Measurements from ENCODE around the gene SOX14.

The SOX14 gene

DNA sequence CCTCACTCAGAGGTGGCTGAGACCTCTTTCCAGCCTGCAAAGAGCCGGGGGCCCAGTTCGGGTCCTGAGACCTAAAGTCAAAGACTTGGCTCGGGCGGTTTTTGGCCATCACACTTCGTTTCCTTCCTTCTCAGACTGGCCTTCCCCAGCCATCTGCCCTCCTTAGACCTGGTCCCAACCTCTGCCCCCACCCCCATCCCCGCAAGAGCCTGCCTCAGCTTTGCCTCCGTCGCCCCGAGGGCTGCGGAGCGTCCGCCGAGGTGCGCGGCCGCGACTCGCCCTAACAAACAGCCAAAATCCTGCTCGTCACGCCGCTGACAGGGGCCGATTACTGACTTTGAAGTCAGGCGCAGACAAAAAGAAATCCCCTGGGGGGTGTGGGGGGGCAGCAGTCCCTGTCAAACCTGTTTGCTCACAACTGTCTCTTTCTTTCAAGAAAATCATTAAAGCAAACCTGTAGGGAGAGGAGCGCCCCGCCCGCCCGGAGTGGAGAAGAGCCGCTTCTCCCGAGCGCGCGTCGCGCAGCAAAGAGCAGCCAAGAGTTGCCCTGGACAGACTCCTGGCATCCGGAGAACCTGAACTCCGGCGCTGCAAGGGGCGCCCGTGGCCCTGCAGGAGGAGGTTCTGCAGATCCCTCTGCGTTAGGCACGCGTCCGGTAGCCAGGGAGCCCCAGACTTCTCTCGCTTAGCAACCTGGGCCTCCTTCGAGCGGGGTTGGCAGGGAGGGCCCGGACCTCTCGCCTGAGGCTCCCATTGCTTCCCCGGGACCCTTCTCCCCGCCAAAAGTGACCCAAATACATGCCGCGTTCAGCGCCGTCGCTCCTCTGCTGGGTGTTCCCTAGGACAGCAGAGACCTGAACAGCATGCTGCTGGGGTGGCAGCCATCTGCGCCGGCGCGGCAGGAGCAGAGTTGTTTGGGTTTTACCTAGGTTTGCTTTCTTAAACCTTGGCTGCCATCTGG lies 4.5 kb downstream of the SOX14 start:
- DNase-seq, result no peak

DNA sequence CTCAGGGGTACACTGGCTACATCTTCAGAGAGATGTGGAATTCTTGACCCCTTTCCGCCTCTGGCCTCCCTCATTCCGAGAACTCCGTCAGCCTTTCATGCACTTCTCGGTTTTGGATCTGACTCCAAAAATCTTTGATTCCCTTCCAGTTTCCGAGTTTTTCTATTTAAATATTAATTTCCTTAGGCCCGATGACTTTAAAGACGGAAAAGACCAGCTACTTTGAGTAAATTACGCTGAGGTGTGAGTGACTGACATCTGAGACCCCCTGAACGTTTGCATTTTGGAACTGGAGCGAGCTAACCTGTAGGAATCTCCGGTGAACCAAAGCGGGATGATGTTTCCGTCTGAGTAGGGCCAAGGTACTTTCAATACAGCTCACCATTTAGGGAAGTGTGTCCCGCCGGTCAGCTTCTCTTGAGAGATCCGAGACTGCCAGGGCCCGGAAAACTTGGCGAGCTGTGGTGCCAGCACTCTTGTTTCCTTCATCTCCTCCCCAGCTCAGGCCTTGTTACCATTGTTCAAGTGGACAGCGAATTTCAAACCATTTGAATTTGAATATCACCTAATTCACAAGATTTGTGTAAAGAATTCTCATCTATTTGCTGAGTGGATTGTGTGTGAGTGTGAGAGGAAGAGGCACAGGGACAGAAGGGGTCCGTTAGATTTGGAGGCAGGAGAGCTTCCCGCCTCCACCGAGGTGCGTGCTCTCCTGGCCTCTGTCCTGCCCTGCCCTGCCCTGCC lies 5.4 kb downstream of the SOX14 start:
- no peak for DNase-seq

DNA sequence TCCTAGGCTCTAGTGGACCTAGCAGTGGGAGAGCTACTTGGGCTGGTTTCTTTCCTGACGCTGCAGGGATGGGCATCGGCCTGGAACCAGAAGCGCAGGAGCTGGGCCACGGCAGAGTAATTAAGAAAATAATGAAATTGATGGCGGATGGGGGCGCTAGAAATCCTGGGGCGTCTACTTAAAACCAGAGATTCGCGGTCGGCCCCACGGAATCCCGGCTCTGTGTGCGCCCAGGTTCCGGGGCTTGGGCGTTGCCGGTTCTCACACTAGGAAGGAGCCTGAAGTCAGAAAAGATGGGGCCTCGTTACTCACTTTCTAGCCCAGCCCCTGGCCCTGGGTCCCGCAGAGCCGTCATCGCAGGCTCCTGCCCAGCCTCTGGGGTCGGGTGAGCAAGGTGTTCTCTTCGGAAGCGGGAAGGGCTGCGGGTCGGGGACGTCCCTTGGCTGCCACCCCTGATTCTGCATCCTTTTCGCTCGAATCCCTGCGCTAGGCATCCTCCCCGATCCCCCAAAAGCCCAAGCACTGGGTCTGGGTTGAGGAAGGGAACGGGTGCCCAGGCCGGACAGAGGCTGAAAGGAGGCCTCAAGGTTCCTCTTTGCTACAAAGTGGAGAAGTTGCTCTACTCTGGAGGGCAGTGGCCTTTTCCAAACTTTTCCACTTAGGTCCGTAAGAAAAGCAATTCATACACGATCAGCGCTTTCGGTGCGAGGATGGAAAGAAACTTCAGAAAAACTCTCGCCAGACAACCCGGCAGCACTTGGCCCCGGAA lies 6.1 kb downstream of the SOX14 start:
- DNase-seq, result no peak

- DNase-seq, result no peak
These were observed 6.8 kb downstream of the SOX14 start for GRCh38 chr3:137770835-137771399.

- DNase-seq, result no peak
These were observed 7.5 kb downstream of the SOX14 start for GRCh38 chr3:137771401-137772213.

- no peak for DNase-seq
These were observed 8.3 kb downstream of the SOX14 start for GRCh38 chr3:137772214-137772955.

- DNase-seq, result no peak
These were observed 14.8 kb downstream of the SOX14 start for GRCh38 chr3:137778941-137779340.

DNA sequence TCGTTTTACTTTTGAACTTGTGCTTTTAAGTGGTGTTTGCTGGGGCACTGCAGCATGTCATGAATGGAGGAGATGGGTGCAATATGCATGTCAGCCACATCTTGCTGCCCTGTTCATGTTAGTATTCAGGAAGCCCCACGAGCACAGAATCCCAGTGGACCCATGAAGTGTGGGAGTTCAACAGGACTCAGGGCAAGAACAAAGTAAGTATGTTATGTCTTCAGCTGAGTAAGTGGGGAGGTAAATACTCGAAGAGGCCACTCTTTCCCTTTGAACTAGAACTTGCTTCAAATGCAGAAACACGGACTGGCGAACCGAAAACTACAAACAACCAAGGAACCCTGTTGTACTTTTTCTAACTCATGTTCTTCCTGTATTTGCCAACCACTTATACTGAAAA lies 23.4 kb downstream of the SOX14 start:
- DNase-seq, result no peak

DNA sequence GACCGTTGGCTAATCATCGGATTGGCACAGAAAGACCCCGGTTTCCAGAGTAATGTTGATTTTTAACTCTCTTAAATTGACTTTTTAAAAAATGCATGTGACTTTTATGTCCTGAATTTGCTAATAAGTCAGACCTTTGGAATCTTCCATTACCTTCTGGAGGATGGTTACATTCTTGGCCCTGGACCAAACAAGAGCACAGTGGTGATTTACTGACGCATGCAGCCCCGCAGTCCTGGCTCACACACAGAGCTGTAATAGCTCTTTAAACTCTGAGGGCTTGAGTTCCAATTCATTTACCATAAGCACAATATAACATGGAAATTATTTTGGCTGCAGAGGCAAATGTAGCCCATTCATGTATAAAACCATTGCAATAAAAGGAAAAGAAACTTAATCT lies 25.1 kb downstream of the SOX14 start:
- DNase-seq, result no peak

- DNase-seq, result no peak
These were observed 28.6 kb downstream of the SOX14 start for GRCh38 chr3:137792626-137793271.

DNA sequence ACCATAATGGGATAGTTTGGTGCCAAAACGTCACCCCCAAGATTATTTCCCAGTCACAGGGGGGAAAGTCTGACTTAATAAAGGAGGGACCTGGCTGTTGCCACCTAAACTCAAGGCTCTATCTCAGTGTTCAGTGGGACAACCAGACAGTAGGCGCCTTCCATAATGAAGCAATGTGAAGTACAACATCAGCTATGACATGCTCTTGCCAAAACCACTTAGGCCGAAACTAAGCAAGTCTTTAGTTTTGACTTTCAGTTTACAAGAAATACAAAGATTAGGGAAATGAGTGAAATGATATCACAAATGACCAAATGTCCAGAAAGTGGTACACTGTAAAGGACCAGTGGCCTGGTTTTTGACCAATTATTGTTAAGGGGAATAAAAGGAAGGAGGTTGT lies 32.9 kb downstream of the SOX14 start:
- DNase-seq, result no peak

GRCh38 chr3:137803215-137803614 lies 39.1 kb downstream of the SOX14 start:
- DNase-seq, result no peak

- DNase-seq, result no peak
These were observed 43.9 kb downstream of the SOX14 start for GRCh38 chr3:137807998-137808397.

DNA sequence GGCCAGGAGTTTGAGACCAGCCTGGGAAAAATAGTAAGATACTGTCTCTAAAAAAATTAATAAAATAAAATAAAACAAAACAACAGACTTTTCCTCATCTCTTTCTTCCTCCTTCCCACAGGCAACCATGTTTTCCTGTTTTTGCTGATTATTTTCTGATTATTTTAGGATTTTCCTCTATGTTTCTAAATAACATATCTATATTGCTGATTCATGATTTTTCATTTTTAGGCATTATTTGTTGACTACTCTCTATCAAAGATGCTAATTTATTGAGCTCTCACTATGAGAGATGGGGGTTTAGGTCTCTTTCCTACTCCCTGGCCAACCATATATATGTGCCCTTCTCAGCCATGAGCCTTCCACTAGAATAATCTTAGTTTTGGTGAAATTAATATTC lies 45.4 kb downstream of the SOX14 start:
- no peak for DNase-seq

DNA sequence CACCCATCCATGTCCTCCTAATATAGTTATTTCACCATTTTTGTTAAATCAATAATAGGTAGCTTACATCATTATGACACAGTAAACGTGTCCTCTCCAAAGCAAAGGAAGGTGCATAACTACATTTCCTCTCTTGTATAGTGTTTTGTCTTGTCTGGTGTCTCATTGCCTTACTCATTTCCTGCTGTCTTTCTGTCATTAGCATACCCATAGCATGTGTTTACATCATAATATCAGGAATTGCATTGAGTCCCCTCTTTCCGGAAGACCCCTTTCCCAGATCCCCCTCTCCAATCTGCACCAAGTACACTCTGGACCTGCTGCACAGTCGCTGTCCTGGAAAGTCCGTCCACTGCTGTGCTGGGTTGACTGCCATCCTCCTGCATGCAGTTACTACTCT lies 47.9 kb downstream of the SOX14 start:
- no peak for DNase-seq

GRCh38 chr3:137815251-137815650 lies 51.1 kb downstream of the SOX14 start:
- no peak for DNase-seq
